Measurements from ENCODE around the gene WDR88. TPM values are rescaled to one million over a fixed set of nuclear protein-coding genes. Genes with fewer than 3 reads are reported as not detected.
A peak's percentile ranks its signal among the peaks of the same experiment; 100 is the strongest.

Gene WDR88
- polyA plus RNA-seq, 2 of the 4 experiments (the other 2 are of a cell fraction) = 0.04 TPM; not detected in 1

- Histone ChIP-seq H3K4me2 (peak overlapping the region; percentile 92), H3K27ac (peak overlapping the region; percentile 71 to 91; a peak in 4 of 6 replicates), H3K4me3 (peak overlapping the region; percentile 69), H3K4me1 (peaks cover 10% of the 10 kb centered on the region; the same call in 2 of the 3 replicates), H3K9me3 (no peaks in the 10 kb centered on the region)
- ChIA-PET CTCF (interaction anchor here (1.0 to 16.7 kb wide), 17 partner anchors 8 to 582 kb away, joined by 3 to 279 read pairs (median 4); partner anchors contain the start of gene SLC7A10), POLR2A (interaction anchor here (2.5 kb wide), 1 partner anchor 19 kb away, joined by 20 read pairs; no protein-coding TSS in a partner anchor)
- DNase-seq (ENCODE audit: low read depth in 1 of 2, low spot score in 1 of 2) = no peak
- no peak for TF ChIP-seq HDAC2 (IDR thresholded peaks at IDR 0.05)
- 89% methylated on average over 17 of the region's 17 CpGs for WGBS (ENCODE audit: missing lambda C conversion rate)
- ATAC-seq = peak in 1 of 2 experiments; percentile 23; a peak in 3 of 6 replicates
- FAIRE-seq = no peak
Measured at GRCh38 chr19:33195645-33196347, 63.9 kb downstream of the WDR88 start.

GRCh38 chr19:33196446-33197193 is 64.7 kb downstream of the WDR88 start:
- WGBS (ENCODE audit: missing lambda C conversion rate) = 90% methylated on average over 10 of the region's 10 CpGs
- Histone ChIP-seq H3K27ac (no peak overlapping the region), H3K4me3 (no peak overlapping the region), H3K4me1 (peaks cover 10% of the 10 kb centered on the region; the same call in 2 of the 3 replicates), H3K9me3 (no peaks in the 10 kb centered on the region), H3K4me2 (no peak overlapping the region)
- ChIA-PET POLR2A (interaction anchor here (2.5 kb wide), 1 partner anchor 20 kb away, joined by 20 read pairs; no protein-coding TSS in a partner anchor), CTCF (interaction anchor here (0.5 to 16.7 kb wide), 19 partner anchors 12 to 810 kb away, joined by 3 to 279 read pairs (median 5); partner anchors contain the start of gene SLC7A10)
- ATAC-seq = no peak
- TF ChIP-seq KDM1A (IDR thresholded peaks at IDR 0.05; ENCODE audit: low read depth) = 0 out of 2 replicates have a peak, but pooled peaks have one; percentile 16
- no peak for TF ChIP-seq FOSL2 (IDR thresholded peaks at IDR 0.05)
- no peak for TF ChIP-seq FOSL2 (CRISPR knock-in tag; IDR thresholded peaks at IDR 0.05)
- DNase-seq (ENCODE audit: low read depth in 1 of 2, low spot score in 1 of 2) = no peak
- FAIRE-seq = peak; percentile 65

GRCh38 chr19:33197591-33198000 is 65.7 kb downstream of the WDR88 start:
- FAIRE-seq (no peak), ATAC-seq (no peak), DNase-seq (ENCODE audit: low read depth in 1 of 2, low spot score in 1 of 2) (no peak)
- H3K4me2 ChIP-seq = no peak overlapping the region
- no peaks in the 10 kb centered on the region for H3K9me3 ChIP-seq
- CTCF ChIA-PET = interaction anchor here (0.6 to 16.7 kb wide), 17 partner anchors 11 to 910 kb away, joined by 3 to 279 read pairs (median 4); partner anchors contain the start of gene CEBPA
- peaks cover 10% of the 10 kb centered on the region; the same call in 2 of the 3 replicates for H3K4me1 ChIP-seq
- POLR2A ChIA-PET = interaction anchor here (1.5 kb wide), 1 partner anchor 21 kb away, joined by 5 read pairs; no protein-coding TSS in a partner anchor
- no peak overlapping the region for H3K27ac ChIP-seq
- WGBS (ENCODE audit: missing lambda C conversion rate) = 94% methylated on average over 11 of the region's 11 CpGs
- no peak overlapping the region for H3K4me3 ChIP-seq
- TF ChIP-seq EHF (CRISPR knock-in tag; IDR thresholded peaks at IDR 0.05) = no peak
- no peak for TF ChIP-seq SREBF2 (IDR thresholded peaks at IDR 0.05)

GRCh38 chr19:33198169-33198568 is 66.3 kb downstream of the WDR88 start:
- H3K9me3 ChIP-seq = no peaks in the 10 kb centered on the region
- H3K4me1 ChIP-seq = peaks cover 10% of the 10 kb centered on the region; the same call in 2 of the 3 replicates
- ATAC-seq (no peak), FAIRE-seq (no peak), DNase-seq (ENCODE audit: low read depth in 1 of 2, low spot score in 1 of 2) (no peak)
- H3K4me3 ChIP-seq = no peak overlapping the region
- H3K4me2 ChIP-seq = no peak overlapping the region
- no peak for TF ChIP-seq CBX8 (IDR thresholded peaks at IDR 0.05)
- no peak for TF ChIP-seq RNF2 (IDR thresholded peaks at IDR 0.05; ENCODE audit: borderline replicate concordance, low read depth)
- no peak for TF ChIP-seq RARB (CRISPR knock-in tag; IDR thresholded peaks at IDR 0.05)
- no peak for TF ChIP-seq ZNF302 (CRISPR knock-in tag; IDR thresholded peaks at IDR 0.05)
- TF ChIP-seq CTCF (IDR thresholded peaks at IDR 0.05) = no peak
- no peak for TF ChIP-seq MAX (IDR thresholded peaks at IDR 0.05)
- TF ChIP-seq SREBF2 (IDR thresholded peaks at IDR 0.05) = no peak
- no peak for TF ChIP-seq EHF (CRISPR knock-in tag; IDR thresholded peaks at IDR 0.05)
- no peak for TF ChIP-seq BHLHE40 (IDR thresholded peaks at IDR 0.05; ENCODE audit: low read depth, low read length)
- TF ChIP-seq ZC3H11A (IDR thresholded peaks at IDR 0.05) = no peak
- TF ChIP-seq CEBPB (IDR thresholded peaks at IDR 0.05) = no peak
- no peak for TF ChIP-seq FOSL2 (IDR thresholded peaks at IDR 0.05)
- no peak for TF ChIP-seq FOSL2 (CRISPR knock-in tag; IDR thresholded peaks at IDR 0.05)
- TF ChIP-seq JUN (IDR thresholded peaks at IDR 0.05) = no peak
- TF ChIP-seq HES2 (IDR thresholded peaks at IDR 0.05) = no peak
- no peak for TF ChIP-seq MYC (IDR thresholded peaks at IDR 0.05; ENCODE audit: borderline replicate concordance, low read length)
- no peak for TF ChIP-seq NR3C1 (IDR thresholded peaks at IDR 0.05)
- TF ChIP-seq TP53 (CRISPR knock-in tag; IDR thresholded peaks at IDR 0.05) = no peak
- no peak for TF ChIP-seq KDM1A (IDR thresholded peaks at IDR 0.05; ENCODE audit: low read depth)
- no peak for TF ChIP-seq CHD2 (IDR thresholded peaks at IDR 0.05; ENCODE audit: low read length, partially characterized antibody)
- CTCF ChIA-PET = interaction anchor here (0.7 to 16.7 kb wide), 15 partner anchors 10 to 910 kb away, joined by 3 to 279 read pairs (median 4); partner anchors contain the start of gene CEBPA
- WGBS (ENCODE audit: missing lambda C conversion rate) = 95% methylated on average over 7 of the region's 7 CpGs
- POLR2A ChIA-PET = interaction anchor here (1.5 kb wide), 1 partner anchor 22 kb away, joined by 5 read pairs; no protein-coding TSS in a partner anchor
- no peak overlapping the region for H3K27ac ChIP-seq

All from A549 (cell line).